ENCODE data around the gene DENND10.

DNA sequence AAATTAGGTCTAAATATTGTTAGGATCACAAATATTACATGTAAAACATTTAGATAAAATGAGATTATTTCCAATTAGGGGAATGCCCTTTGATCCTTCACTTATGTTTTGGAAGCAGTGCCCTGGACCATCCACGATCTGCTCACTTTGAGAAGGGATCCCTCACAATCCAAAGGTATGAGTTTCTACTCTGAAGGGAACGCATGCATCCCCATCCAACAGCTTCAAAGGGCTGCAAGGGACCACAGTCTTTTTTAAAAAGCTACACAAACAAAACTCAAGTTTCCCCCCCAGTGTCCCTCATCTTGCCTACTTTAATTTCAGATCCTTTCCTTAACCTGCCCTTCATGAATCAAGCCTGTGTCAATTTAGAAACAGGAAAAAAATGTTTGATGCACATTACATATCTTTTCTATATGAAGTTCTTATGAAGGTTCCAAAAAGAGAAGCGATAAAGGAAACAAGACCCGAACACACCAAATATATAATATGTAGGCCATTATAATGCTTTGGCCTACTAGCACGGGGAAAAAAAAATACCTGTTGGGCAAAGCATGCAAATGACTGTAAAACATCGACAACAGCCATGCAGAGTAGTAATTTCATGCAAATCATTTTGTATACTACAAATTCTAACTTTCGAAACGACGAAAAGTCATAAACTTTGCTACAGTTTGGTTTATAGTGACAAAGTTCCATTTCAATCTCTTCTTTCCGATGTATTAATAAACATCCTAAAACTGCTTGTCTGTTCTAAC is 25.3 kb upstream of the DENND10 start:
- TF ChIP-seq POLR2A (IDR thresholded peaks at IDR 0.05): no peak
- TF ChIP-seq, protein P1, sequence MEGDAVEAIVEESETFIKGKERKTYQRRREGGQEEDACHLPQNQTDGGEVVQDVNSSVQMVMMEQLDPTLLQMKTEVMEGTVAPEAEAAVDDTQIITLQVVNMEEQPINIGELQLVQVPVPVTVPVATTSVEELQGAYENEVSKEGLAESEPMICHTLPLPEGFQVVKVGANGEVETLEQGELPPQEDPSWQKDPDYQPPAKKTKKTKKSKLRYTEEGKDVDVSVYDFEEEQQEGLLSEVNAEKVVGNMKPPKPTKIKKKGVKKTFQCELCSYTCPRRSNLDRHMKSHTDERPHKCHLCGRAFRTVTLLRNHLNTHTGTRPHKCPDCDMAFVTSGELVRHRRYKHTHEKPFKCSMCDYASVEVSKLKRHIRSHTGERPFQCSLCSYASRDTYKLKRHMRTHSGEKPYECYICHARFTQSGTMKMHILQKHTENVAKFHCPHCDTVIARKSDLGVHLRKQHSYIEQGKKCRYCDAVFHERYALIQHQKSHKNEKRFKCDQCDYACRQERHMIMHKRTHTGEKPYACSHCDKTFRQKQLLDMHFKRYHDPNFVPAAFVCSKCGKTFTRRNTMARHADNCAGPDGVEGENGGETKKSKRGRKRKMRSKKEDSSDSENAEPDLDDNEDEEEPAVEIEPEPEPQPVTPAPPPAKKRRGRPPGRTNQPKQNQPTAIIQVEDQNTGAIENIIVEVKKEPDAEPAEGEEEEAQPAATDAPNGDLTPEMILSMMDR (IDR thresholded peaks at IDR 0.05): no peak
